Peyer's patch (tissue), 4 donors: Measurements from ENCODE around the gene MACROD2. TPM values are rescaled to one million over a fixed set of nuclear protein-coding genes. Genes with fewer than 3 reads are reported as not detected.
A peak's percentile ranks its signal among the peaks of the same experiment; 100 is the strongest.
"Not testable (repeated sequence)": the region's sequence is repeated elsewhere in the genome, so short reads cannot be mapped to it uniquely, and the experiment has no call there.

Experiments used
- DNase-seq, 3 donors: peaks; one replicate each; pipeline ENCODE4 v3.0.0-alpha.2; 2017 to 2019
- H3K27ac ChIP-seq, 4 donors: fragments of 200-600 bp; sonication (generic); one replicate each; pipeline ENCODE4 v1.5.1; 2016 to 2019
- H3K27me3 ChIP-seq, 2 donors: fragments of 200-600 bp; sonication (generic); one replicate each; pipeline ENCODE4 v1.5.1; 2019
- H3K36me3 ChIP-seq, 3 donors: fragments of 200-600 bp; sonication (generic); one replicate each; pipeline ENCODE4 v1.5.1; 2016 to 2019
- H3K4me1 ChIP-seq, 4 donors: fragments of 200-600 bp; sonication (generic); one replicate each; pipeline ENCODE4 v1.5.1; 2016 to 2019
- H3K4me3 ChIP-seq, 4 donors: fragments of 200-600 bp; sonication (generic); 1 replicate in 3 of 4; 2 replicates in 1 of 4; pipeline ENCODE4 v1.5.1; 2016 to 2019; ENCODE audit warnings: mild to moderate bottlenecking in 1 of 4
- H3K9me3 ChIP-seq, 4 donors: fragments of 200-600 bp; sonication (generic); one replicate each; pipeline ENCODE4 v1.5.1; 2016 to 2019; ENCODE audit warnings: mild to moderate bottlenecking in 1 of 4
- POLR2A ChIP-seq, 2 donors: fragments of 450-650 bp; IDR thresholded peaks; one replicate each; pipeline ENCODE4 v1.5.1; 2017; ENCODE audit warnings: antibody characterized with exemption in 2 of 2, mild to moderate bottlenecking in 2 of 2, moderate library complexity in 2 of 2
- total RNA-seq, 4 donors: library from RNA; depleted of rRNA; stranded (reverse); fragments of >200 nt; gene quantifications; one replicate each; pipeline ENCODE4 v1.1.0, GENCODE V29; 2016
- TF ChIP-seq, protein P1 (sequence below), 6 experiments: fragments of 450-650 bp in 4 of 6; fragments of 200-600 bp in 2 of 6; sonication (generic) in 1 of 6; IDR thresholded peaks; one replicate each; pipeline ENCODE4 v1.5.1; 2017 to 2019; ENCODE audit warnings: antibody characterized with exemption in 6 of 6, mild to moderate bottlenecking in 3 of 6, moderate library complexity in 1 of 6

MACROD2 gene
- total RNA-seq, 4 donors from 2014 or later = 2.5 to 10.7 (median 6.5) TPM

DNA sequence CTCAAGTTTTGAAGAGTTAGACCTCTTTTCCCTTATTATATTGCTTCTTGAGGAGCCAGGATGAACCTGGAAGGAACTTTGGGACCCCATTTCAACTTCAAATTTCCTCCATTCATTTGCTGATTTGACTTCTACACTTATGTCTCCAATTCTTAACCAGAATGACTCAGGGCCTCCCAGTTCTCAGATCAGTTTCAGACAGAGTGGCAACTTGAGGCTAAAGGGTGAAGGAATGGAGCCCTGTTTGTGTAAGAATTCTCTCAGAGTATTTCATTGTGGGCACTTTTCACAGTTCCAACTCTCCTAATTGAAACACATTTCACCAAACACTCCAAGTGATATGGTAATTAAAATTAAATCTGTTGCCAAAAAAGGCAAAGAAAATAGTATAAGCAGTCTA, 451.1 kb downstream of the MACROD2 start:
- Histone ChIP-seq H3K4me3 (no peak overlapping the region), H3K36me3 (no peaks in the 10 kb centered on the region), H3K27ac (no peak overlapping the region), H3K4me1 (no peaks in the 10 kb centered on the region), H3K27me3 (no peaks in the 10 kb centered on the region), H3K9me3 (no peaks in the 10 kb centered on the region)
- TF ChIP-seq, protein P1, sequence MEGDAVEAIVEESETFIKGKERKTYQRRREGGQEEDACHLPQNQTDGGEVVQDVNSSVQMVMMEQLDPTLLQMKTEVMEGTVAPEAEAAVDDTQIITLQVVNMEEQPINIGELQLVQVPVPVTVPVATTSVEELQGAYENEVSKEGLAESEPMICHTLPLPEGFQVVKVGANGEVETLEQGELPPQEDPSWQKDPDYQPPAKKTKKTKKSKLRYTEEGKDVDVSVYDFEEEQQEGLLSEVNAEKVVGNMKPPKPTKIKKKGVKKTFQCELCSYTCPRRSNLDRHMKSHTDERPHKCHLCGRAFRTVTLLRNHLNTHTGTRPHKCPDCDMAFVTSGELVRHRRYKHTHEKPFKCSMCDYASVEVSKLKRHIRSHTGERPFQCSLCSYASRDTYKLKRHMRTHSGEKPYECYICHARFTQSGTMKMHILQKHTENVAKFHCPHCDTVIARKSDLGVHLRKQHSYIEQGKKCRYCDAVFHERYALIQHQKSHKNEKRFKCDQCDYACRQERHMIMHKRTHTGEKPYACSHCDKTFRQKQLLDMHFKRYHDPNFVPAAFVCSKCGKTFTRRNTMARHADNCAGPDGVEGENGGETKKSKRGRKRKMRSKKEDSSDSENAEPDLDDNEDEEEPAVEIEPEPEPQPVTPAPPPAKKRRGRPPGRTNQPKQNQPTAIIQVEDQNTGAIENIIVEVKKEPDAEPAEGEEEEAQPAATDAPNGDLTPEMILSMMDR (IDR thresholded peaks at IDR 0.05) = no peak
- no peak for TF ChIP-seq POLR2A (IDR thresholded peaks at IDR 0.05)
- DNase-seq = no peak

DNA sequence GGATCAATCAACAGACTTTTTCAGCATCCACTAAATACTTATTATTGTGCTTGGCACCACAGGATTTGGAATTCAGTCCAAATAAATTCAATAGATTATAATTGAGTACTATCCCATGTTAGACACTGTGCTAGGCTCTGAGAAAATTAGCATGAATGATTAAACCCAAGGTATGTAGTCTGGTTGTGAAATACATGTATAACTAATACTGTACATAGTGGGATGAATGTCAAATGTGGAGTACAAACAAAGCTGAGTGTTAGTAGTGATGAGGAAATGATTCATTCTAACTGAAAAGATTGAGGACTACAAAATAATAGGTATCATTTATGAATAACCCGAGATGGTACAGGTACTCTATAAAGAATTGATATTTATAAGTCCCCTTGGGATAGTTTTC, 454.0 kb downstream of the MACROD2 start:
- no peaks in the 10 kb centered on the region for H3K4me1 ChIP-seq
- H3K9me3 ChIP-seq = no peaks in the 10 kb centered on the region
- H3K27me3 ChIP-seq = no peaks in the 10 kb centered on the region
- TF ChIP-seq, protein P1 (IDR thresholded peaks at IDR 0.05) = no peak
- TF ChIP-seq POLR2A (IDR thresholded peaks at IDR 0.05) = no peak
- no peak overlapping the region for H3K27ac ChIP-seq
- H3K4me3 ChIP-seq = no peak overlapping the region
- DNase-seq = no peak
- no peaks in the 10 kb centered on the region for H3K36me3 ChIP-seq

DNA sequence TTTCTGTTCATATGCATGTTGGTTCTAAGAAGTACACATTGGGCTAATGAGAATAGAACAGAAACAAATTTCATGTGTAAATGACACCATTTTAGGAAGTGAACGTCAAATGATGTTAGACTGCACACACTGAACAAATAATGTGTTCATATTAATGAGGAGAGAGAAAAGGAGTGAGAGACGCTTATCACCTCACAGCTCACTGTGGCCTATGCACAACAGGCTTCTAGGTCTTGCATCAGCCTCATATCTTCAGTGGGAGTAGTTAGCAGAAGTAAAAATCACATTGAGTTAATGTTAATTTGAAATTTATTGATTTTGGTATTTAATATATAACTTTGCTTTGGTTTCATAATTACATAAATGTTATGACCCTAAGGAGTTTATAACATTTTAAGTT, 454.9 kb downstream of the MACROD2 start:
- TF ChIP-seq, protein P1 (IDR thresholded peaks at IDR 0.05) = no peak
- no peak for TF ChIP-seq POLR2A (IDR thresholded peaks at IDR 0.05)
- no peak overlapping the region for H3K4me3 ChIP-seq
- H3K9me3 ChIP-seq = no peaks in the 10 kb centered on the region
- no peaks in the 10 kb centered on the region for H3K27me3 ChIP-seq
- H3K36me3 ChIP-seq = no peaks in the 10 kb centered on the region
- no peak for DNase-seq
- no peak overlapping the region for H3K27ac ChIP-seq
- no peaks in the 10 kb centered on the region for H3K4me1 ChIP-seq

DNA sequence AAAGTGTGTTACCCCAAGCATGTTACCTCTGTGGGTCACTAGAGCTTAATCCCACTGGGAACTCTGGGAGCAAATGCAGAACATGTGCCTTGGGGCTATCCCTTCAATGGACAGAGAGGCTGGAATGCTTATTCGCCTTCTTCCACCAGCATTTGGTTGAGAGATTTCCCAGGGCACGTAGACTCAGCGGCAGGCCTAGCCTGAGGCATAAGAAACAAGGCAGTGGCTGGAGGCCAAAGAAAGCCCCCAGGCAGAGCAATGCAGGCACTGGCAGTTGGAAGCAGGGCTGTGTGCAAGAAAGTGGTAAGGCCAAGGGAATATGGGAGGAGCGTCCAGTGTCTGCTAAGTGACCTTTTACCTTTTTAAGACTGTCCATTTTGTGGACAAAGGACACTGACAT, 456.1 kb downstream of the MACROD2 start:
- no peak overlapping the region for H3K4me3 ChIP-seq
- no peak for DNase-seq
- no peaks in the 10 kb centered on the region for H3K4me1 ChIP-seq
- no peak for TF ChIP-seq POLR2A (IDR thresholded peaks at IDR 0.05)
- TF ChIP-seq, protein P1 (IDR thresholded peaks at IDR 0.05) = no peak
- H3K36me3 ChIP-seq = no peaks in the 10 kb centered on the region
- no peaks in the 10 kb centered on the region for H3K9me3 ChIP-seq
- no peaks in the 10 kb centered on the region for H3K27me3 ChIP-seq
- no peak overlapping the region for H3K27ac ChIP-seq

DNA sequence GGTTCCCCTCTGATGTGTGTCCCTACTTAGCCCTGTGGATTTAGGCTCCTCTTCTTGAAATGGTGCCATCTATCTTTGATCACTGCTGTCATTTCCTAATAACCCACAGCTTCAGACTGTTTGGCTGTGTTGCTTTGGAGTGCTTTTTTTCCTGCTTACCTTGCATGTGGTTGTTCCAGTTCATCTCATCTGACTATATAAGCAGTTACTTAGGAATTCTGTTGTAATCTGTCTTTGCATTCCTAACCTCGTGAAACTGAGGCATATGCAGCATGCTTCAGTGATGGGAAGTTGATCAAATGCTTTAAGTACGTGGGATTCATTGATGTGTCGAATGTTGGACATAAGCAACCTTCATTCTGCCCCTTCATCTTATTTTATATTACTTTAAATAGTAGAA, 457.9 kb downstream of the MACROD2 start:
- Histone ChIP-seq H3K9me3 (no peaks in the 10 kb centered on the region), H3K27me3 (no peaks in the 10 kb centered on the region), H3K36me3 (no peaks in the 10 kb centered on the region), H3K4me3 (no peak overlapping the region), H3K4me1 (no peaks in the 10 kb centered on the region), H3K27ac (no peak overlapping the region)
- TF ChIP-seq POLR2A (IDR thresholded peaks at IDR 0.05) = no peak
- no peak for DNase-seq

DNA sequence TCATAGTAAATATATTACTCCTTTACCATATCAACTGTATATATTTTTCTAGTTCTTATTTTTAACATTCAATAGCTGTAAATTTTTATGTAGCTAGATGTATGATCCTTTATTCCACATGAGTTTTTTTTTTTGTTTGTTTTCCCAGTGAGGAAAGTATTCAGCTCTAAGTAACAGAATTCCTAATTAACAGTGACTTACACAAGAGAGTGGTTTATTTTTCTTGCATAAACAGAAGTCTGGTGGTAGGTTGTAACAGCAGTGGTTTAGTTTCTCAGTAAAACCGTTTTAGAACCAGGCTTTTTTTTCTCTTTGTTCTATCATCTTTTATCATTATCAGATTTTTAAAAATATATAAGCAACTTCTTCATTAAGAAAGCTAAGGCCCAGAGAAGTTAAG, 459.0 kb downstream of the MACROD2 start:
- no peak overlapping the region for H3K27ac ChIP-seq
- no peak for DNase-seq
- no peaks in the 10 kb centered on the region for H3K27me3 ChIP-seq
- H3K9me3 ChIP-seq = no peaks in the 10 kb centered on the region
- no peak for TF ChIP-seq POLR2A (IDR thresholded peaks at IDR 0.05)
- TF ChIP-seq, protein P1 (IDR thresholded peaks at IDR 0.05) = no peak
- no peaks in the 10 kb centered on the region for H3K4me1 ChIP-seq
- no peak overlapping the region for H3K4me3 ChIP-seq
- H3K36me3 ChIP-seq = no peaks in the 10 kb centered on the region

DNA sequence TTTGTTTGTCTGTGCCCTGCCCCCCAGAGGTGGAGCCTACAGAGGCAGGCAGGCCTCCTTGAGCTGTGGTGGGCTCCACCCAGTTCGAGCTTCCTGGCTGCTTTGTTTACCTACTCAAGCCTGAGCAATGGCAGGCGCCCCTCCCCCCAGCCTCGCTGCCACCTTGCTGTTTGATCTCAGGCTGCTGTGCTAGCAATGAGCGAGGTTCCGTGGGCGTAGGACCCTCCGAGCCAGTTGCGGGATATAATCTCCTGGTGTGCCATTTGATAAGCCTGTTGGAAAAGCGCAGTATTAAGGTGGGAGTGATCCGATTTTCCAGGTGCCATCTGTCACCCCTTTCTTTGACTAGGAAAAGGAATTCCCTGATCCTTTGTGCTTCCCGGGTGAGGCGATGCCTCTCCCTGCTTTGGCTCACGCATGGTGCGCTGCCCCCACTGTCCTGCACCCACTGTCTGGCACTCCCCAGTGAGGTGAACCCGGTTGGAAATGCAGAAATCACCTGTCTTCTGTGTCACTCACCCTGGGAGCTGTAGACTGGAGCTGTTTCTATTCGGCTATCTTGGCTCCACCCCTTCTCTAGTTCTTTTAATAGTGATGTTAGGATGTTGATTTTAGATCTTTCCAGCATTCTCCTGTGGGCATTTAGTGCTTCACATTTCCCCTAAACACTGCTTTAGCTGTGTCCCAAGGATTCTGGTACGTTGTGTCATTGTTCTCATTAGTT, 471.9 kb downstream of the MACROD2 start:
- not testable (repeated sequence) for H3K36me3 ChIP-seq, H3K4me1 ChIP-seq, H3K9me3 ChIP-seq, H3K27me3 ChIP-seq
- DNase-seq = peak in 2 of 3 donors; percentile 50 to 62
- Histone ChIP-seq H3K4me3 (peak overlapping the region in 2 of 4 donors; percentile 32), H3K27ac (peak overlapping the region in 1 of 4 donors; percentile 16)
